GM21390 (cell line): ENCODE measurements around the gene ANKRD27.
"Not testable (repeated sequence)": the region's sequence is repeated elsewhere in the genome, so short reads cannot be mapped to it uniquely, and the experiment has no call there.

ENCODE experiments used
- ATAC-seq: cut with Tn5 transposase; IDR thresholded peaks from one replicate; pipeline ENCODE4 v1.9.1; 2021; ENCODE audit not compliant: unreplicated experiment

ANKRD27 gene

GRCh38 chr19:32674931-32675719, at the start of gene ANKRD27:
Gene ANKRD27, minus strand, starts transcription at chr19:32675180. Its CDS starts 16,165 bp downstream, at chr19:32659015.
- ATAC-seq, result peak; percentile 93

- no peak for ATAC-seq
These were observed 45.9 kb upstream of the ANKRD27 start for GRCh38 chr19:32720936-32721250.

- ATAC-seq, result no peak
These were observed 45.4 kb upstream of the ANKRD27 start for GRCh38 chr19:32720216-32720935.

GRCh38 chr19:32719611-32720059, 44.7 kb upstream of the ANKRD27 start, which contains the start of gene TDRD12:
Gene TDRD12, plus strand, starts transcription at chr19:32719767. Its CDS starts 306 bp downstream, at chr19:32720073.
- no peak for ATAC-seq

- no peak for ATAC-seq
These were observed 43.3 kb upstream of the ANKRD27 start for GRCh38 chr19:32718286-32718685.

GRCh38 chr19:32717496-32717895, 42.5 kb upstream of the ANKRD27 start:
- no peak for ATAC-seq

- ATAC-seq, result not testable (repeated sequence)
These were observed 41.2 kb upstream of the ANKRD27 start for GRCh38 chr19:32716203-32716602.

GRCh38 chr19:32711747-32712146, 36.8 kb upstream of the ANKRD27 start:
- no peak for ATAC-seq

GRCh38 chr19:32709032-32709431, 34.1 kb upstream of the ANKRD27 start:
- no peak for ATAC-seq

GRCh38 chr19:32708457-32708856, 33.5 kb upstream of the ANKRD27 start:
- ATAC-seq, result no peak

- ATAC-seq, result not testable (repeated sequence)
These were observed 29.0 kb upstream of the ANKRD27 start for GRCh38 chr19:32704006-32704405.

- no peak for ATAC-seq
These were observed 27.0 kb upstream of the ANKRD27 start for GRCh38 chr19:32702010-32702409.

GRCh38 chr19:32700129-32700528, 25.1 kb upstream of the ANKRD27 start:
- ATAC-seq, result not testable (repeated sequence)

- ATAC-seq, result not testable (repeated sequence)
These were observed 21.8 kb upstream of the ANKRD27 start for GRCh38 chr19:32696771-32697170.

- not testable (repeated sequence) for ATAC-seq
These were observed 20.5 kb upstream of the ANKRD27 start for GRCh38 chr19:32695506-32695905.

- ATAC-seq, result not testable (repeated sequence)
These were observed 19.9 kb upstream of the ANKRD27 start for GRCh38 chr19:32694851-32695250.

- ATAC-seq, result not testable (repeated sequence)
These were observed 19.3 kb upstream of the ANKRD27 start for GRCh38 chr19:32694316-32694715.

- ATAC-seq, result not testable (repeated sequence)
These were observed 18.4 kb upstream of the ANKRD27 start for GRCh38 chr19:32693151-32694108.

- ATAC-seq, result no peak
These were observed 17.7 kb upstream of the ANKRD27 start for GRCh38 chr19:32692727-32693061.

GRCh38 chr19:32691952-32692726, 17.2 kb upstream of the ANKRD27 start:
- peak; percentile 52 for ATAC-seq
